ENCODE data around the gene HFM1. TPM values are rescaled to one million over a fixed set of nuclear protein-coding genes. Genes with fewer than 3 reads are reported as not detected.

The HFM1 gene
- total and polyA plus RNA-seq, 9 of the 15 experiments (the other 6 are each of a cell fraction or from before 2014, with no cell fraction given): 1.5 to 6.4 (median 3.7) TPM

DNA sequence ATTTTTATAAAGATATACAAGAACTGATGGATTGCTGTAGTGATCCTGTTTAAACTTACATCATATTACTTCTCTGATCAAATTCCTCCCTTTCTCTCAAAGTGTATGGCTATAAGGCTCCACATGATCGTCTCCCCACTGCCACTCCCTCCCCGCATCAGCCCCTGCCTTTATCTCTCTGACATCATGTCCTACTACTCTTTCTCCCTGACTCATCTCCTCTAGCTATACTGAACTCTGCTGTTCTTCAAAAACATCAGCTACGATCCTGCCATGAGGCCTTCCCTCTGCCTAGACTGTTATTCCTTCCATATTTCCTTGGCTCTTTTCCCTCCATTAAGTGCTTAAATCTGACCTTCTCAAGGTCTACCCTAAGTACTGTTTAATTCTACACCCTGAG, 22.8 kb downstream of the HFM1 start:
- no peaks in the 10 kb centered on the region for H3K79me2 ChIP-seq (ENCODE audit: control insufficient read depth, insufficient read depth, low read length)
- peak overlapping the region; percentile 60; the same call in 1 of the 2 replicates for H2AFZ ChIP-seq (ENCODE audit: low read depth, low read length)
- peak; percentile 94 for ATAC-seq
- ChIA-PET POLR2A (no interaction called here), CTCF (ENCODE audit: low intra/inter-chr PET ratio) (no interaction called here)
- no peak overlapping the region for H3K4me3 ChIP-seq
- H3K27me3 ChIP-seq (ENCODE audit: control insufficient read depth in 2 of 2, insufficient read depth in 2 of 2, low read length in 2 of 2): no peaks in the 10 kb centered on the region
- in situ Hi-C loops (cut with MboI) (no loop called here), intact Hi-C loops (cut with micrococcal nuclease) (no loop called here)
- no peaks in the 10 kb centered on the region for H3K9me3 ChIP-seq (replicated peaks; ENCODE audit: control insufficient read depth, insufficient read depth, low read depth, low read length)
- no peaks in the 10 kb centered on the region for H4K20me1 ChIP-seq (replicated peaks; ENCODE audit: control insufficient read depth, insufficient read depth, low read length)
- 0% methylated on average over 3 of the region's 3 CpGs for WGBS (ENCODE audit: insufficient coverage, low coverage, missing lambda C conversion rate)
- BruUV-seq (replicated peaks): no TSS peak
- peak; percentile 51 for FAIRE-seq
- no peak overlapping the region for H3K9ac ChIP-seq (ENCODE audit: insufficient read depth in 1 of 2, low read depth in 2 of 2, low read length in 2 of 2)
- no peaks in the 10 kb centered on the region for H3K9me1 ChIP-seq (ENCODE audit: control insufficient read depth, insufficient read depth, low read length)
- peak overlapping the region; percentile 56 for H3K4me2 ChIP-seq (ENCODE audit: insufficient read depth, low read length)
- 0 out of 3 replicates have a peak overlapping the region, but pooled peaks have one; percentile 21 for H3K27ac ChIP-seq (ENCODE audit: extremely low read depth, low read depth, low read length)
- H3K36me3 ChIP-seq (ENCODE audit: control insufficient read depth, insufficient read depth, low read length): no peaks in the 10 kb centered on the region
- DNase-seq (ENCODE audit: extremely low read depth in 1 of 4, low spot score in 3 of 4): peak in 3 of 4 experiments; percentile 9 to 63 (median 56)
- H3K4me1 ChIP-seq (replicated peaks in 1 of 2; ENCODE audit: control insufficient read depth in 2 of 2, insufficient read depth in 2 of 2, low read length in 2 of 2): peaks cover 0 to 6% of the 10 kb centered on the region in 2 experiments; a peak in 2 of 5 replicates
- TF ChIP-seq CSDE1 (IDR thresholded peaks at IDR 0.05): no peak
- TF ChIP-seq NFE2 (IDR thresholded peaks at IDR 0.05; ENCODE audit: low read depth): peak; percentile 35; the same call in 1 of the 2 replicates
- TF ChIP-seq DPF2 (IDR thresholded peaks at IDR 0.05): 0 out of 2 replicates have a peak, but pooled peaks have one; percentile 43
- TF ChIP-seq JUND (IDR thresholded peaks at IDR 0.05; ENCODE audit: borderline replicate concordance, low read depth, low read length): no peak; the same call in 1 of the 2 replicates
- TF ChIP-seq JUND (tag; IDR thresholded peaks at IDR 0.05; ENCODE audit: borderline replicate concordance, low read depth, low read length): peak; percentile 35; the same call in 1 of the 3 replicates
- TF ChIP-seq SMARCA4 (IDR thresholded peaks at IDR 0.05): peak; percentile 52; the same call in 1 of the 2 replicates
- TF ChIP-seq, protein P1, sequence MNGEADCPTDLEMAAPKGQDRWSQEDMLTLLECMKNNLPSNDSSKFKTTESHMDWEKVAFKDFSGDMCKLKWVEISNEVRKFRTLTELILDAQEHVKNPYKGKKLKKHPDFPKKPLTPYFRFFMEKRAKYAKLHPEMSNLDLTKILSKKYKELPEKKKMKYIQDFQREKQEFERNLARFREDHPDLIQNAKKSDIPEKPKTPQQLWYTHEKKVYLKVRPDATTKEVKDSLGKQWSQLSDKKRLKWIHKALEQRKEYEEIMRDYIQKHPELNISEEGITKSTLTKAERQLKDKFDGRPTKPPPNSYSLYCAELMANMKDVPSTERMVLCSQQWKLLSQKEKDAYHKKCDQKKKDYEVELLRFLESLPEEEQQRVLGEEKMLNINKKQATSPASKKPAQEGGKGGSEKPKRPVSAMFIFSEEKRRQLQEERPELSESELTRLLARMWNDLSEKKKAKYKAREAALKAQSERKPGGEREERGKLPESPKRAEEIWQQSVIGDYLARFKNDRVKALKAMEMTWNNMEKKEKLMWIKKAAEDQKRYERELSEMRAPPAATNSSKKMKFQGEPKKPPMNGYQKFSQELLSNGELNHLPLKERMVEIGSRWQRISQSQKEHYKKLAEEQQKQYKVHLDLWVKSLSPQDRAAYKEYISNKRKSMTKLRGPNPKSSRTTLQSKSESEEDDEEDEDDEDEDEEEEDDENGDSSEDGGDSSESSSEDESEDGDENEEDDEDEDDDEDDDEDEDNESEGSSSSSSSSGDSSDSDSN (IDR thresholded peaks at IDR 0.05; ENCODE audit: borderline replicate concordance in 1 of 2, low read depth in 2 of 2, low read length in 2 of 2): no peak
- peak; percentile 50 for TF ChIP-seq FOSL1 (tag; conservative IDR thresholded peaks at IDR 0.05)
- TF ChIP-seq, protein P2, sequence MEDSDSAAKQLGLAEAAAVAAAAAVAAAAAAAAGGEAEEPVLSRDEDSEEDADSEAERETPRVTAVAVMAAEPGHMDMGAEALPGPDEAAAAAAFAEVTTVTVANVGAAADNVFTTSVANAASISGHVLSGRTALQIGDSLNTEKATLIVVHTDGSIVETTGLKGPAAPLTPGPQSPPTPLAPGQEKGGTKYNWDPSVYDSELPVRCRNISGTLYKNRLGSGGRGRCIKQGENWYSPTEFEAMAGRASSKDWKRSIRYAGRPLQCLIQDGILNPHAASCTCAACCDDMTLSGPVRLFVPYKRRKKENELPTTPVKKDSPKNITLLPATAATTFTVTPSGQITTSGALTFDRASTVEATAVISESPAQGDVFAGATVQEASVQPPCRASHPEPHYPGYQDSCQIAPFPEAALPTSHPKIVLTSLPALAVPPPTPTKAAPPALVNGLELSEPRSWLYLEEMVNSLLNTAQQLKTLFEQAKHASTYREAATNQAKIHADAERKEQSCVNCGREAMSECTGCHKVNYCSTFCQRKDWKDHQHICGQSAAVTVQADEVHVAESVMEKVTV (CRISPR knock-in tag; IDR thresholded peaks at IDR 0.05): no peak
- TF ChIP-seq RAD51 (IDR thresholded peaks at IDR 0.05; ENCODE audit: borderline replicate concordance, low read depth): 0 out of 2 replicates have a peak, but pooled peaks have one; percentile 11
- peak; percentile 60 for TF ChIP-seq ARID1B (IDR thresholded peaks at IDR 0.05)
- peak; percentile 42; the same call in 1 of the 2 replicates for TF ChIP-seq C11orf30 (IDR thresholded peaks at IDR 0.05; ENCODE audit: low read depth)
- peak; percentile 22; the same call in 1 of the 2 replicates for TF ChIP-seq ZNF316 (IDR thresholded peaks at IDR 0.05)
- TF ChIP-seq ZNF282 (CRISPR knock-in tag; IDR thresholded peaks at IDR 0.05): no peak
- peak; percentile 56; the same call in 1 of the 2 replicates for TF ChIP-seq EHMT2 (IDR thresholded peaks at IDR 0.05)
- TF ChIP-seq CLOCK (CRISPR knock-in tag; IDR thresholded peaks at IDR 0.05; ENCODE audit: borderline replicate concordance): no peak
- no peak for TF ChIP-seq FUS (optimal IDR thresholded peaks at IDR 0.05; ENCODE audit: low read depth, low read length)
- TF ChIP-seq ASH1L (IDR thresholded peaks at IDR 0.05; ENCODE audit: borderline replicate concordance, low read depth, partially characterized antibody): no peak

Measured in K562 (cell line).